Tibial artery (tissue), 4 donors: Measurements from ENCODE around the gene SIPA1L3.

Experiments
- DNase-seq, 2 donors: peaks; one replicate each; pipeline ENCODE4 v3.0.0-alpha.2; 2019
- H3K27ac ChIP-seq, 2 donors: fragments of 200-600 bp; sonication (generic) in 1 of 2; 1 replicate in 1 of 2; 2 replicates in 1 of 2; pipeline ENCODE4 v1.5.1; 2018 to 2019; ENCODE audit warnings: mild to moderate bottlenecking in 1 of 2
- H3K27me3 ChIP-seq, 2 donors: fragments of 200-600 bp; sonication (generic) in 1 of 2; one replicate each; pipeline versions ENCODE4 v1.5.1 to v1.6.0; 2016 to 2019
- H3K36me3 ChIP-seq, 3 donors: fragments of 200-600 bp; sonication (generic) in 2 of 3; one replicate each; pipeline ENCODE4 v1.5.1; 2016 to 2019; ENCODE audit warnings: mild to moderate bottlenecking in 2 of 3
- H3K4me1 ChIP-seq, 4 donors: fragments of 200-600 bp; sonication (generic) in 2 of 4; 1 replicate in 3 of 4; 2 replicates in 1 of 4; pipeline ENCODE4 v1.5.1; 2016 to 2019
- H3K4me3 ChIP-seq, 2 donors: fragments of 200-600 bp; sonication (generic) in 1 of 2; 1 replicate in 1 of 2; 2 replicates in 1 of 2; pipeline ENCODE4 v1.5.1; 2018 to 2019; ENCODE audit warnings: mild to moderate bottlenecking in 2 of 2
- H3K9me3 ChIP-seq, 3 donors: fragments of 200-600 bp; sonication (generic) in 1 of 3; one replicate each; pipeline ENCODE4 v1.5.1; 2016 to 2019
- CTCF ChIP-seq, 2 experiments: fragments of 200-600 bp in 1 of 2; fragments of 450-650 bp in 1 of 2; IDR thresholded peaks; one replicate each; pipeline ENCODE4 v1.5.1; 2017 to 2019; ENCODE audit warnings: antibody characterized with exemption in 2 of 2, mild to moderate bottlenecking in 1 of 2, moderate library complexity in 1 of 2
- intact Hi-C: fragments of 100-400 bp; cut with DNase I; formaldehyde crosslinking; loops from one replicate; pipeline ENCODE4 v1.15.0; 2023; ENCODE audit warnings: low total_unique reads

Gene SIPA1L3

GRCh38 chr19:37995346-37995745 lies 88.3 kb downstream of the SIPA1L3 start:
- intact Hi-C loops = no loop called here
- H3K4me3 ChIP-seq = no peak overlapping the region
- H3K27ac ChIP-seq = no peak overlapping the region
- no peaks in the 10 kb centered on the region for H3K27me3 ChIP-seq
- TF ChIP-seq CTCF (IDR thresholded peaks at IDR 0.05) = no peak
- H3K9me3 ChIP-seq = no peaks in the 10 kb centered on the region
- peaks cover 0 to 11% (median 5%) of the 10 kb centered on the region in 4 donors for H3K4me1 ChIP-seq
- H3K36me3 ChIP-seq = no peaks in the 10 kb centered on the region
- no peak for DNase-seq

- H3K27me3 ChIP-seq = no peaks in the 10 kb centered on the region
- no peaks in the 10 kb centered on the region for H3K36me3 ChIP-seq
- no peak for DNase-seq
- TF ChIP-seq CTCF (IDR thresholded peaks at IDR 0.05) = no peak
- no peak overlapping the region for H3K4me3 ChIP-seq
- intact Hi-C loops = no loop called here
- peak overlapping the region in 1 of 2 donors; percentile 37 for H3K27ac ChIP-seq
- peaks cover 0 to 13% (median 1%) of the 10 kb centered on the region in 4 donors for H3K4me1 ChIP-seq
- no peaks in the 10 kb centered on the region for H3K9me3 ChIP-seq
Measured at GRCh38 chr19:37997911-37998344, 90.9 kb downstream of the SIPA1L3 start.

GRCh38 chr19:37998801-37999308 lies 91.8 kb downstream of the SIPA1L3 start:
- TF ChIP-seq CTCF (IDR thresholded peaks at IDR 0.05) = no peak
- no peak overlapping the region for H3K27ac ChIP-seq
- DNase-seq = no peak
- no peaks in the 10 kb centered on the region for H3K9me3 ChIP-seq
- H3K4me1 ChIP-seq = peaks cover 0 to 22% (median 10%) of the 10 kb centered on the region in 4 donors
- intact Hi-C loops = no loop called here
- no peak overlapping the region for H3K4me3 ChIP-seq
- no peaks in the 10 kb centered on the region for H3K36me3 ChIP-seq
- H3K27me3 ChIP-seq = no peaks in the 10 kb centered on the region

- H3K27me3 ChIP-seq = no peaks in the 10 kb centered on the region
- no peaks in the 10 kb centered on the region for H3K9me3 ChIP-seq
- intact Hi-C loops = no loop called here
- peaks cover 0 to 25% (median 13%) of the 10 kb centered on the region in 4 donors for H3K4me1 ChIP-seq
- no peak overlapping the region for H3K27ac ChIP-seq
- DNase-seq = peak in 1 of 2 donors; percentile 32
- no peak for TF ChIP-seq CTCF (IDR thresholded peaks at IDR 0.05)
- H3K36me3 ChIP-seq = no peaks in the 10 kb centered on the region
- H3K4me3 ChIP-seq = no peak overlapping the region
Measured at GRCh38 chr19:37999309-38000213, 92.6 kb downstream of the SIPA1L3 start.

GRCh38 chr19:38001158-38001781 lies 94.3 kb downstream of the SIPA1L3 start:
- no peaks in the 10 kb centered on the region for H3K36me3 ChIP-seq
- H3K4me3 ChIP-seq = no peak overlapping the region
- intact Hi-C loops = no loop called here
- H3K27ac ChIP-seq = no peak overlapping the region
- H3K9me3 ChIP-seq = no peaks in the 10 kb centered on the region
- H3K27me3 ChIP-seq = no peaks in the 10 kb centered on the region
- no peak for DNase-seq
- H3K4me1 ChIP-seq = peaks cover 0 to 33% (median 19%) of the 10 kb centered on the region in 4 donors
- TF ChIP-seq CTCF (IDR thresholded peaks at IDR 0.05) = no peak
